Measurements from ENCODE around the gene FBXW7. TPM values are rescaled to one million over a fixed set of nuclear protein-coding genes. Genes with fewer than 3 reads are reported as not detected.

Gene FBXW7
- total RNA-seq, 3 donors from 2014 or later (not counting 1 experiment from before 2014, with no cell fraction given) = 172 to 202 (median 175) TPM

DNA sequence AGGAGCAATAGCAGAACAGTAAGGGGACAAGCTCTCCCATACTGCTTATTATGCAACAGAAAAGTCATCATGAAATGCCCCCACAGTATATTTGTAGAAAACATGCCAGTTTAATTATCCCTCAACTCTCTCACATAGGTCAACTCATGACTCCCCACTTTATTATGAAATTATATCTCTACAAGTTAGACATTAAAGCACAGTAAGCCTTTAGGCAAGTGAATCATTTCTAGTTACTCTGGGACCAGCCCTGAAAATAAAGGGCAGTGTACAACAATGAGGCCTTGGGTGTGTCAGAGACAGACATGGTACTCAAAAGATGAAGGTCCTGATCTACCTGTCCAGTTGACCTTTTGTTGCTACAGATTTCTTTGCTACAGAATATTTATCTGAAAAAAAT lies 191.9 kb downstream of the FBXW7 start:
- Histone ChIP-seq H3K9me3 (ENCODE audit: control insufficient read depth, insufficient read depth, low read length) (no peaks in the 10 kb centered on the region), H3K27ac (ENCODE audit: low read length) (no peak overlapping the region), H3K4me3 (ENCODE audit: low read length) (no peak overlapping the region), H3K27me3 (ENCODE audit: control insufficient read depth, insufficient read depth, low read length) (no peaks in the 10 kb centered on the region), H3K4me1 (ENCODE audit: control insufficient read depth, insufficient read depth, low read length) (no peaks in the 10 kb centered on the region), H3K36me3 (ENCODE audit: control insufficient read depth, insufficient read depth, low read length) (peaks cover 21% of the 10 kb centered on the region)
- DNase-seq = no peak
- H3K27me3 Mint-ChIP-seq (ENCODE audit: low read depth in 2 of 2) = no peaks in the 10 kb centered on the region
- intact Hi-C loops (cut with micrococcal nuclease) = no loop called here
- peaks cover 5% of the 10 kb centered on the region for H3K36me3 Mint-ChIP-seq
- ATAC-seq = no peak
- H3K27ac Mint-ChIP-seq = no peak overlapping the region
- no peak overlapping the region for H3K4me3 Mint-ChIP-seq
- H3K9me3 Mint-ChIP-seq = no peaks in the 10 kb centered on the region
- peaks cover 4 to 7% of the 10 kb centered on the region in 2 donors for H3K4me1 Mint-ChIP-seq
- TF ChIP-seq, protein P1, sequence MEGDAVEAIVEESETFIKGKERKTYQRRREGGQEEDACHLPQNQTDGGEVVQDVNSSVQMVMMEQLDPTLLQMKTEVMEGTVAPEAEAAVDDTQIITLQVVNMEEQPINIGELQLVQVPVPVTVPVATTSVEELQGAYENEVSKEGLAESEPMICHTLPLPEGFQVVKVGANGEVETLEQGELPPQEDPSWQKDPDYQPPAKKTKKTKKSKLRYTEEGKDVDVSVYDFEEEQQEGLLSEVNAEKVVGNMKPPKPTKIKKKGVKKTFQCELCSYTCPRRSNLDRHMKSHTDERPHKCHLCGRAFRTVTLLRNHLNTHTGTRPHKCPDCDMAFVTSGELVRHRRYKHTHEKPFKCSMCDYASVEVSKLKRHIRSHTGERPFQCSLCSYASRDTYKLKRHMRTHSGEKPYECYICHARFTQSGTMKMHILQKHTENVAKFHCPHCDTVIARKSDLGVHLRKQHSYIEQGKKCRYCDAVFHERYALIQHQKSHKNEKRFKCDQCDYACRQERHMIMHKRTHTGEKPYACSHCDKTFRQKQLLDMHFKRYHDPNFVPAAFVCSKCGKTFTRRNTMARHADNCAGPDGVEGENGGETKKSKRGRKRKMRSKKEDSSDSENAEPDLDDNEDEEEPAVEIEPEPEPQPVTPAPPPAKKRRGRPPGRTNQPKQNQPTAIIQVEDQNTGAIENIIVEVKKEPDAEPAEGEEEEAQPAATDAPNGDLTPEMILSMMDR (IDR thresholded peaks at IDR 0.05) = no peak

DNA sequence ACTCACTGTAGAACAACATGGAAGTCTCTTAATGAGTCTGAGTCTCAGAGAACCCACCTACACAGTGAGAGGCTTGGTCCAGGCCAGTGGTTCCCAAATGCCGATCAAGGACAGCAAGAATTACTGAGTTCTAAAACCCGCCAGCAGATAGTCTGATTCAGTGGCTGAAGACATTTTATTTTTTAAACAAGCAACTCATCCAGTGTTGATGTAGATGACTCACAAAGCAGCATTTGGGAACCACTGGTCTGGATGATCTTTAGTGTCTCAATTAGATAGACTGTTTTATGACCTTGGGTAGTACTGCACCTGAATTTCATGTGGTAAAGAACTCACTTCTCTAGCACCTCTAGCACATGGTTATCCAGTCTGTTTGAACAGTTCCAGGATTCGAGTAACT lies 193.6 kb downstream of the FBXW7 start:
- H3K9me3 ChIP-seq (ENCODE audit: control insufficient read depth, insufficient read depth, low read length) = no peaks in the 10 kb centered on the region
- 98% methylated on average over 3 of the region's 3 CpGs for WGBS (ENCODE audit: insufficient coverage)
- Mint-ChIP-seq H3K27me3 (ENCODE audit: low read depth in 2 of 2) (no peaks in the 10 kb centered on the region), H3K4me1 (peaks cover 4 to 7% of the 10 kb centered on the region in 2 donors), H3K27ac (no peak overlapping the region), H3K36me3 (peaks cover 5% of the 10 kb centered on the region), H3K9me3 (no peaks in the 10 kb centered on the region), H3K4me3 (no peak overlapping the region)
- no peaks in the 10 kb centered on the region for H3K27me3 ChIP-seq (ENCODE audit: control insufficient read depth, insufficient read depth, low read length)
- no peaks in the 10 kb centered on the region for H3K4me1 ChIP-seq (ENCODE audit: control insufficient read depth, insufficient read depth, low read length)
- no peak overlapping the region for H3K27ac ChIP-seq (ENCODE audit: low read length)
- ATAC-seq = no peak
- no peak for DNase-seq
- H3K36me3 ChIP-seq (ENCODE audit: control insufficient read depth, insufficient read depth, low read length) = peaks cover 22% of the 10 kb centered on the region
- TF ChIP-seq, protein P1 (IDR thresholded peaks at IDR 0.05) = no peak
- no peak overlapping the region for H3K4me3 ChIP-seq (ENCODE audit: low read length)
- intact Hi-C loops (cut with micrococcal nuclease) = no loop called here

DNA sequence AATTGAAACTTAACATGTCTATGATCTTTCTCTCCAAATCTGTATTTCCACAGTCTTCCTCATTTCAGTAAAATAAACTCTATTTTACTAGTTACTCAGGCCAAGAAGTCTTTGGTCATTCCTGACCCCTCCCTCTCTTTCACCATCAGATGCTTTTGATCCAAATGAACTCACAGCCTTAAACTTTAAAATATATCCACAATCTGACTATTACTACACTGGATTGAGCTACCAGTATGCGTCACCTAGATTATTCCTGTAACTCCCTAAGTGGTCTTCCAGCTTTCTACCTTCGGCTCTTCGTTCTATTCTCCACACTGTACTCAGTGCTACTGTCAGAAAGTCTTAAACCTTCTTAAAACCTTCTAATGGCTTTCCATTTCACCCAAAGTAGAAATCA lies 195.1 kb downstream of the FBXW7 start:
- H3K36me3 ChIP-seq (ENCODE audit: control insufficient read depth, insufficient read depth, low read length) = peaks cover 18% of the 10 kb centered on the region
- Mint-ChIP-seq H3K4me3 (no peak overlapping the region), H3K36me3 (peaks cover 5% of the 10 kb centered on the region), H3K27me3 (ENCODE audit: low read depth in 2 of 2) (no peaks in the 10 kb centered on the region), H3K9me3 (no peaks in the 10 kb centered on the region), H3K27ac (no peak overlapping the region), H3K4me1 (peaks cover 0 to 4% of the 10 kb centered on the region in 2 donors)
- H3K4me1 ChIP-seq (ENCODE audit: control insufficient read depth, insufficient read depth, low read length) = no peaks in the 10 kb centered on the region
- no peaks in the 10 kb centered on the region for H3K27me3 ChIP-seq (ENCODE audit: control insufficient read depth, insufficient read depth, low read length)
- no peak for DNase-seq
- ATAC-seq = no peak
- TF ChIP-seq, protein P1 (IDR thresholded peaks at IDR 0.05) = no peak
- no peak overlapping the region for H3K27ac ChIP-seq (ENCODE audit: low read length)
- intact Hi-C loops (cut with micrococcal nuclease) = no loop called here
- H3K9me3 ChIP-seq (ENCODE audit: control insufficient read depth, insufficient read depth, low read length) = no peaks in the 10 kb centered on the region
- no peak overlapping the region for H3K4me3 ChIP-seq (ENCODE audit: low read length)
- WGBS (ENCODE audit: insufficient coverage) = 98% methylated on average over 3 of the region's 3 CpGs

DNA sequence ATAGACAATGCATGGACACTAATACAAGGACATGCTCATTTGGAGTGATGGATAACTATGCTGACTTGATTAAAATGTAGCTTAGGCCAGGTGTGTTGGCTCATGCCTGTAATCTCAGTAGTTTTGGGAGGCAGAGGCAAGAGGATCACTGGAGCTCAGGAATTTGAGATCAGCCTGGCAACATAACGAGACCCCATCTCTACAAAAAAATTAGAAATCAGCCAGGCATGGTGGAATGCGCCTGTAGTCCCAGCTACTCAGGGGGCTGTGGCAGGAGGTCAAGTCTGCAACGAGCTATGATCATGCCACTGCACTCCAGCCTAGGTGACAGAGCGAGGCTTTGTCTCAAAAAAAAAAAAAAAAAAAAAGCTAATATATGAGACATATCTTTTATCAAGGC lies 196.3 kb downstream of the FBXW7 start:
- Mint-ChIP-seq H3K4me3 (no peak overlapping the region), H3K36me3 (peaks cover 5% of the 10 kb centered on the region), H3K9me3 (no peaks in the 10 kb centered on the region), H3K27ac (no peak overlapping the region), H3K4me1 (peaks cover 0 to 4% of the 10 kb centered on the region in 2 donors), H3K27me3 (ENCODE audit: low read depth in 2 of 2) (no peaks in the 10 kb centered on the region)
- TF ChIP-seq, protein P1 (IDR thresholded peaks at IDR 0.05) = no peak
- H3K36me3 ChIP-seq (ENCODE audit: control insufficient read depth, insufficient read depth, low read length) = peaks cover 10% of the 10 kb centered on the region
- 100% methylated on average over 3 of the region's 4 CpGs for WGBS (ENCODE audit: insufficient coverage)
- H3K4me1 ChIP-seq (ENCODE audit: control insufficient read depth, insufficient read depth, low read length) = no peaks in the 10 kb centered on the region
- no peak overlapping the region for H3K27ac ChIP-seq (ENCODE audit: low read length)
- no peak for DNase-seq
- H3K27me3 ChIP-seq (ENCODE audit: control insufficient read depth, insufficient read depth, low read length) = no peaks in the 10 kb centered on the region
- no peaks in the 10 kb centered on the region for H3K9me3 ChIP-seq (ENCODE audit: control insufficient read depth, insufficient read depth, low read length)
- no peak for ATAC-seq
- intact Hi-C loops (cut with micrococcal nuclease) = no loop called here
- no peak overlapping the region for H3K4me3 ChIP-seq (ENCODE audit: low read length)
